GM12878 (cell line): ENCODE measurements around the gene KIF22. TPM values are rescaled to one million over a fixed set of nuclear protein-coding genes. Genes with fewer than 3 reads are reported as not detected.

ENCODE experiments used
- ATAC-seq: fragments of 200-7000 bp; cut with Tn5 transposase; 3 replicates; pipeline ENCODE4 v1.9.1; 2020; ENCODE audit warnings: mild to moderate bottlenecking, moderate library complexity
- BruUV-seq: library from RNA; stranded (reverse); fragments of 400-500 nt; replicated peaks from 2 replicates; lab custom pipeline; 2021; lab: Mats Ljungman, UMichigan
- CTCF ChIA-PET: fragments of 300-600 bp; sonication (Branson Sonifier 250); formaldehyde crosslinking; extraction: SDS; loops from one replicate; lab custom pipeline; 2021; ENCODE audit warnings: inconsistent platforms; lab: Yijun Ruan, JAX
- POLR2A ChIA-PET: fragments of 350-600 bp; formaldehyde crosslinking; extraction: SDS; loops from one replicate; lab custom pipeline; 2021; ENCODE audit warnings: inconsistent platforms; lab: Charles Lee
- RAD21 ChIA-PET: fragments of 300-600 bp; sonication (Branson Sonifier 250); formaldehyde crosslinking; loops from one replicate; lab custom pipeline; 2023; ENCODE audit warnings: antibody characterized with exemption; ENCODE audit not compliant: unreplicated experiment; lab: Charles Lee
- SMC1A ChIA-PET: fragments of 300-600 bp; sonication (Branson Sonifier 250); formaldehyde crosslinking; loops from one replicate; lab custom pipeline; 2023; ENCODE audit not compliant: unreplicated experiment, uncharacterized antibody; lab: Charles Lee
- DNase-seq: peaks from one replicate; pipeline ENCODE4 v3.0.0-alpha.2; 2011; ENCODE audit warnings: low read depth, low spot score
- FAIRE-seq: peaks from 3 replicates; lab custom pipeline; 2011; peaks lifted over from hg19 to GRCh38; lab: Jason Lieb, UNC
- H2AFZ ChIP-seq: 2 replicates; pipeline ENCODE4 v1.6.0; 2011; ENCODE audit warnings: low read depth, low read length, control low read depth; ENCODE audit not compliant: control insufficient read depth
- H3K27ac ChIP-seq: 2 replicates; pipeline ENCODE4 v1.5.1; 2011; ENCODE audit warnings: control low read depth; ENCODE audit not compliant: control insufficient read depth, insufficient read depth
- H3K27me3 ChIP-seq, 2 experiments: replicated peaks in 1 of 2; 2 replicates each; pipeline versions ENCODE4 v1.6.0 to v1.6.1; 2011; ENCODE audit warnings: low read length in 1 of 2; ENCODE audit not compliant: control insufficient read depth in 2 of 2, insufficient read depth in 2 of 2
- H3K36me3 ChIP-seq, 2 experiments: 2 replicates each; pipeline ENCODE4 v1.5.1; 2011; ENCODE audit warnings: low read length in 1 of 2; ENCODE audit not compliant: control insufficient read depth in 2 of 2, insufficient read depth in 2 of 2
- H3K4me1 ChIP-seq: 2 replicates; pipeline ENCODE4 v1.6.1; 2011; ENCODE audit warnings: mild to moderate bottlenecking, low read length, moderate library complexity, mixed read lengths; ENCODE audit not compliant: control insufficient read depth, insufficient read depth
- H3K4me2 ChIP-seq: 2 replicates; pipeline ENCODE4 v1.6.0; 2011; ENCODE audit warnings: control low read depth; ENCODE audit not compliant: control insufficient read depth, insufficient read depth
- H3K4me3 ChIP-seq: fragments of 200-600 bp; sonication (generic); 2 replicates; pipeline ENCODE4 v1.5.1; 2016
- H3K79me2 ChIP-seq: 2 replicates; pipeline ENCODE4 v1.6.0; 2011; ENCODE audit warnings: low read length; ENCODE audit not compliant: control insufficient read depth, insufficient read depth
- H3K9ac ChIP-seq: 2 replicates; pipeline ENCODE4 v1.8.0; 2011; ENCODE audit warnings: low read length, control low read depth, mixed read lengths; ENCODE audit not compliant: control insufficient read depth, insufficient read depth
- H3K9me3 ChIP-seq: replicated peaks from 3 replicates; pipeline ENCODE4 v1.5.1; 2011; ENCODE audit warnings: mild to moderate bottlenecking, low read length; ENCODE audit not compliant: control insufficient read depth, insufficient read depth
- H4K20me1 ChIP-seq: 2 replicates; pipeline ENCODE4 v1.6.0; 2011; ENCODE audit not compliant: control insufficient read depth, insufficient read depth
- E2F4 ChIP-seq: IDR thresholded peaks from 2 replicates; pipeline ENCODE4 v1.6.1; 2012; ENCODE audit warnings: low read depth, low read length, improper control_type of control experiment
- POLR2A ChIP-seq: IDR thresholded peaks from 2 replicates; pipeline ENCODE4 v1.6.1; 2011; ENCODE audit warnings: low read depth, mild to moderate bottlenecking, low read length
- SMAD1 ChIP-seq: fragments of 450-650 bp; IDR thresholded peaks from 2 replicates; pipeline ENCODE4 v1.6.1; 2018; ENCODE audit warnings: mild to moderate bottlenecking, low read depth; ENCODE audit not compliant: partially characterized antibody
- WGBS: methylation state at CpG from one replicate; pipeline ENCODE4 v1.1.6; 2016; ENCODE audit warnings: low lambda C conversion rate; ENCODE audit not compliant: insufficient replicate concordance, insufficient coverage; ENCODE audit errors: missing lambda C conversion rate; 5-methylcytosine and 5-hydroxymethylcytosine counted together
- in situ Hi-C: fragments of 300-500 bp; cut with MboI; formaldehyde crosslinking; loops from 9 replicates; pipeline ENCODE4 v1.14.3; 2018; ENCODE audit warnings: mixed read lengths
- intact Hi-C: fragments of 100-400 bp; cut with micrococcal nuclease; formaldehyde crosslinking; loops from one replicate; pipeline ENCODE4 v1.14.2; 2022; ENCODE audit not compliant: unreplicated experiment
- polyA plus RNA-seq, 11 experiments: library from polyadenylated mRNA; depleted of rRNA in 4 of 11; unstranded in 6 of 11; stranded (reverse) in 5 of 11; fragments of >200 nt; fragmentation: Nextera tagmentation in 4 of 11; fragmentation: Illumina TruSeq in 1 of 11; extraction: Ambion mirVana in 4 of 11; extraction: Trizol in 1 of 11; gene quantifications; 1 replicate in 1 of 11; 2 replicates in 10 of 11; pipeline versions ENCODE4 v1.2.1 to v1.2.3, GENCODE V29; 2011 to 2016; ENCODE audit warnings: inconsistent platforms in 2 of 11, missing spikeins in 2 of 11, low read depth in 1 of 11
- total RNA-seq, 4 experiments: library from RNA; depleted of rRNA in 3 of 4; stranded (reverse); fragments of >200 nt in 3 of 4; fragmentation: Illumina TruSeq in 1 of 4; extraction: Trizol in 1 of 4; gene quantifications; 2 replicates each; pipeline versions ENCODE4 v1.2.1 to v1.2.3, GENCODE V29; 2013 to 2021
- TF ChIP-seq, protein P1 (sequence below): fragments of 450-650 bp; IDR thresholded peaks from 2 replicates; pipeline ENCODE4 v1.6.1; 2016; ENCODE audit warnings: mild to moderate bottlenecking

KIF22 gene
- total and polyA plus RNA-seq, 10 of the 15 experiments (the other 5 are each of a cell fraction or from before 2014, with no cell fraction given) = 7.6 to 158 (median 132) TPM

- no peak overlapping the region for H2AFZ ChIP-seq
Observed at GRCh38 chr16:29840240-29840639, 49.7 kb downstream of the KIF22 start.

DNA sequence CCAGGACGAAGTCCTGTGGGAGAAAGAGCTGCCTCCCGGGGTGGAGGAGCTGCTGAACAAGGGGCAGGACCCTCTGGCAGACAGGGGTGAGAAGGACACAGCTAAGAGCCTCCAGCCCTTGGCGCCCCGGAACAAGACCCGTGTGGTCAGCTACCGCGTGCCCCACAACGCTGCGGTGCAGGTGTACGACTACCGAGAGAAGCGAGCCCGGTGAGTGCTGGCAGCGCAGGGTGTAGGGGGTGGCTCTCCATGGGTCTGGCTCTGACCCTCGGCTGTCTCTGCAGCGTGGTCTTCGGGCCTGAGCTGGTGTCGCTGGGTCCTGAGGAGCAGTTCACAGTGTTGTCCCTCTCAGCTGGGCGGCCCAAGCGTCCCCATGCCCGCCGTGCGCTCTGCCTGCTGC is 51.1 kb downstream of the KIF22 start:
- ChIA-PET POLR2A (no interaction called here), RAD21 (interaction anchor here (0.5 kb wide), 1 partner anchor 14 kb away, joined by 3 read pairs; no protein-coding TSS in a partner anchor), SMC1A (no interaction called here), CTCF (no interaction called here)
- no peak overlapping the region for H3K4me3 ChIP-seq
- H3K9ac ChIP-seq = no peak overlapping the region
- peaks cover 3 to 10% of the 10 kb centered on the region in 2 experiments; a peak in 3 of 4 replicates for H3K36me3 ChIP-seq
- H3K4me2 ChIP-seq = no peak overlapping the region
- no peaks in the 10 kb centered on the region for H3K4me1 ChIP-seq
- BruUV-seq = no TSS peak
- intact Hi-C loops (no loop called here), in situ Hi-C loops (no loop called here)
- TF ChIP-seq SMAD1 (no peak), E2F4 (no peak), POLR2A (0 out of 2 replicates have a peak, but pooled peaks have one; percentile 35)
- no peaks in the 10 kb centered on the region for H3K27me3 ChIP-seq
- no peak overlapping the region for H3K27ac ChIP-seq
- no peak for DNase-seq
- FAIRE-seq = no peak
- ATAC-seq = no peak
- no peaks in the 10 kb centered on the region for H3K9me3 ChIP-seq
- 90% methylated on average over 23 of the region's 23 CpGs for WGBS
- no peaks in the 10 kb centered on the region for H3K79me2 ChIP-seq
- H4K20me1 ChIP-seq = no peaks in the 10 kb centered on the region
- no peak overlapping the region for H2AFZ ChIP-seq

More at GRCh38 chr16:29840240-29840639, 49.7 kb downstream of the KIF22 start:
- ChIA-PET POLR2A (interaction anchor here (0.7 kb wide), 2 partner anchors 21 to 111 kb away, joined by 4 read pairs; no protein-coding TSS in a partner anchor), SMC1A (no interaction called here), CTCF (no interaction called here), RAD21 (interaction anchor here (0.7 kb wide), 1 partner anchor 7 kb away, joined by 4 read pairs; no protein-coding TSS in a partner anchor)
- in situ Hi-C loops (no loop called here), intact Hi-C loops (no loop called here)
- Histone ChIP-seq H3K9ac (no peak overlapping the region), H3K4me3 (no peak overlapping the region), H3K4me1 (no peaks in the 10 kb centered on the region), H3K27ac (no peak overlapping the region), H3K9me3 (no peaks in the 10 kb centered on the region), H3K27me3 (no peaks in the 10 kb centered on the region), H4K20me1 (no peaks in the 10 kb centered on the region), H3K79me2 (no peaks in the 10 kb centered on the region), H3K4me2 (no peak overlapping the region), H3K36me3 (peaks cover 3 to 8% of the 10 kb centered on the region in 2 experiments; a peak in 3 of 4 replicates)
- FAIRE-seq (no peak), DNase-seq (no peak), ATAC-seq (no peak)
- no TSS peak for BruUV-seq
- WGBS = 82% methylated on average over 10 of the region's 10 CpGs
- TF ChIP-seq, protein P1, sequence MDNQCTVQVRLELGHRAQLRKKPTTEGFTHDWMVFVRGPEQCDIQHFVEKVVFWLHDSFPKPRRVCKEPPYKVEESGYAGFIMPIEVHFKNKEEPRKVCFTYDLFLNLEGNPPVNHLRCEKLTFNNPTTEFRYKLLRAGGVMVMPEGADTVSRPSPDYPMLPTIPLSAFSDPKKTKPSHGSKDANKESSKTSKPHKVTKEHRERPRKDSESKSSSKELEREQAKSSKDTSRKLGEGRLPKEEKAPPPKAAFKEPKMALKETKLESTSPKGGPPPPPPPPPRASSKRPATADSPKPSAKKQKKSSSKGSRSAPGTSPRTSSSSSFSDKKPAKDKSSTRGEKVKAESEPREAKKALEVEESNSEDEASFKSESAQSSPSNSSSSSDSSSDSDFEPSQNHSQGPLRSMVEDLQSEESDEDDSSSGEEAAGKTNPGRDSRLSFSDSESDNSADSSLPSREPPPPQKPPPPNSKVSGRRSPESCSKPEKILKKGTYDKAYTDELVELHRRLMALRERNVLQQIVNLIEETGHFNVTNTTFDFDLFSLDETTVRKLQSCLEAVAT = no peak
- 0 out of 2 replicates have a peak, but pooled peaks have one; percentile 14 for TF ChIP-seq POLR2A
